IPS DF 4.7 (cell line): ENCODE results near the gene PRAC1.
"Not testable (repeated sequence)": the region's sequence is repeated elsewhere in the genome, so short reads cannot be mapped to it uniquely, and the experiment has no call there.

Source experiments
- DNase-seq: peaks from one replicate; pipeline ENCODE4 v3.0.0-alpha.2; 2013; ENCODE audit warnings: low spot score; ENCODE audit errors: extremely low read depth

PRAC1 gene

DNA sequence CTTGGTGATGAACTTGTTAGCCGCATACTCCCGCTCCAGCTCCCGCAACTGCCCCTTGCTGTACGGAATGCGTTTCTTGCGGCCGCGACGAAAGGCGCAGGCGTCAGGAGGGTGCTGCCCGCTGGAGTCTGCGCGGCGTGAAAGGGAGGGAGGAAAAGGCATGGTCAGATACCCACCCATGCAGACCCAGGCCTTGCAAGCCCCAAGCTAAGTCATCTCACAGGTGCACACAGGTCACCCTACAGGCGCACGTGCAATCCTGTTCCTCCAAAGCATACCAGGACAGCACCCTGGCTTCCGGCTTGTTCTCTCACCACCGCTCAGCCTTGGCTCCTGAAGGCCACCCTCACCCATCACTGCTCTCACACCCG is 4.6 kb upstream of the PRAC1 start:
- DNase-seq, result no peak

DNA sequence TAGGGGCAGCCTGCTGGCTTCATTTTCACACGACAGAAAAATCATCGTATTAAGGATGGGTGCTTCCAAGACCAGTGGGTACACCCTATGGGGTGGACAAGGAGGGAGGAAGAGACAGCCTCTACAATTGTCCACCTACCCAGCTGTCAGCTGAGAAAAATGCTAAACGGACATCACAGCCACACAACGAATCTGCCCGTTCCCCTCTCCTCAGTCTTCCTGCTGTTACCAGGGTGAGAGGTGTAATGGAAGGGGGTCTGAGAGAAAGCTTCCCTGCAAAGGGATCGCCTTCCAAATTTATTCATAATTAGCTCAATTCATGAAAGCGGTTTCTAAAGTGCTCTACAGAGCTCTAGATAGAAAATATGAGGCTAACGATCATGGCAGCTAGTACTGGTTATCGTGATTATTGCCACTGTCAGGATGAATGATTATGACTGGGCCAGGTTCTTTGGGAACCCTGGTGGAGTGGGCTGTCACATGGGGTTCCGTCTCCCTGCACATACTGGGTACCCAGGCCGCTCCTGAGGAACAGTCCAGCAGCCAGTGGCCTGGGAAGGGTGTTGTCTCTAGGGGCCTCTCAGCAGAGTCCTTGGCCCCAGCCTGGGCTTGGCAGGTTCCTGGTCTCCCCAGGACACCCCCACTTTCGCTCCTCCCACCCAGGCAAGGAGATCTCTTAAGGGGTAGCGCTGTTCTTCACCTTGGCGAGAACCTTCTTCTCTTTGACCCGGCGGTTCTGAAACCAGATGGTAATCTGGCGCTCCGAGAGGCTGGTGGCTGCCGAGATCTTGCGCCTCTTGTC is 4.0 kb upstream of the PRAC1 start:
- DNase-seq, result no peak

DNA sequence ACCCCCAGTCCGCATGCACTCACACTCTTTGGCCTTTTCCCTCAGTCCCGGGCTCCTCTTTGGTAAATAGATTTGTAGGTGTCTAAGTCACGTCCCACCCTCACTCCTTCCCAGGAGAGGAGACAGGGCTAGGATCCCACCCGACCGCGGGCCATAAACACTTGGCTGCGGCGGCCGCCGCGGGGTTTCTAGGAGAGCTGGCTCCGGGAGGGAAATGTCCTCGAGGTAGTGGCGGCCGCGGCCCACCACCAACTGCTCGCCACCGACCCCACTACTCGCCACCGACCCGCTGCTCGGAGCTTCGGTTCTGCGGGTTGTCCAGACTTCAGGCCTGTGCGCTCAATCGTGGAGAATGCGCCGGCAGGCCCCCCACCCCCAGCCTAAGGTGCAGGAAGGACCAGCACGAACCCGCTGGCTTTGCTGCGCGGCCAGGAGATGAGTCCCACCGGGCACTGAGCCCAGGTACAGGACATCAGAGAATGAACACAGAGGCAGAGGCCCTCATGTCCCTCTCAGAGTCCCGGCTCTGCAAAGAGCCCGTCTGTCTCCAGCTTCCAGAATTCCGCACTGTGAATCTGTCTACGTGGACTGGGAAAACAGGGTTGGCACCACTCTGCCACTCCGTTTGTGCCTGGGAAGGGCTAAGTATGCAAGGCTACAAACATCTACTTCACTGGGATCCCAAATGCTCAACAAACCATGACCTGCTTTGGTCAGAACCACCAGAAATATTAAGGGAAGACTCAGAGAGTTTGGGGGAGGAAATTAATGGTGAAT is 3.2 kb upstream of the PRAC1 start:
- DNase-seq, result no peak

DNA sequence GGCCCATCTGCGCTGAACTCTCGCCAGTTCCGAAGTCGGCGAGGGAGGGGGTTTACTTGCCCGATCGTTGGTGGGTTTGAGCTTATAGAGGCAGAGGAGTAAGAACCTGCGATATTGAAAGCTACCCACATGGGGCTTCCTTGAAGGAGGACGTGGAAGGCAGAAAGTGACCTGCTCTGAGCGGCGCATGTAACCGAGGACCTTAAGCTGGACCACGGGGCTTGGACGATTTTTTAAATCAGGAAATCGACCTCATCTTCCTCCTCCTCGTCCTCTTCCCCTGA is 2.6 kb upstream of the PRAC1 start:
- DNase-seq, result no peak

DNA sequence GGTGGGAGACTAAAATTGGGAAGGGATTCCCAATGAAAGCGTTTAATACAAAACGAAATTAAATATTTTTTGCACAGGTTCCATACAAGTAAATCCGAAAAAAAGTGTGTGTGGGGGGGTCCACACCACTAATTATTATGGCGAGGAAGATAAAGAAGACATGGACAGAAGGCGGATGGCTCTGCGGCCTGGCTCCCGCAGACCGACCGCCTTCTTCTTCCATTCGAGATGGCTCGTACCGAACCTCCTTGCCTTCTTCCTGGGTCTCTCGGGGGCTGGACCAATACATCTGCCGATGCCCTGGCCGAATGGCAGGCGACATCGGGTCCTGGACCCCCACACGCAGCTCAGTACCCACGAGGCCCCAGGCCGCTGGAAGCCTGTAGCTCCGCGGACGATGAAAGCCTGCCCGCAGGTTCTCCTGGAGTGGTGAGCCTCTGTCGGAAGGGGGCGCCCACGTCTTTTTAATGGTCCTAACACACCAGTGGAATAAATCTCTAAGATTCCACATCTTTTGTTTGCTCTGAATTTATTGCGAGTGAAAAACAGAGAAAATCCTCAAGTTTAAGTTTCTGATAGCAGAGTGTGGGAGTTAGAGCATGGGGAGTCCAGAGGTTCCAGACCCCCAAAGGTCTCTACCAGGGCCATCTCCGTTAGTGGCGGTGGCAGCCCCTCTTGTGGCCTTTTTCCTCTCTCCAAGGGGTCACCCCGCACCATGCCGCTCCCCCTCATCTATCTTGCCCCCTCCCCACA is 2.1 kb upstream of the PRAC1 start:
- no peak for DNase-seq

DNA sequence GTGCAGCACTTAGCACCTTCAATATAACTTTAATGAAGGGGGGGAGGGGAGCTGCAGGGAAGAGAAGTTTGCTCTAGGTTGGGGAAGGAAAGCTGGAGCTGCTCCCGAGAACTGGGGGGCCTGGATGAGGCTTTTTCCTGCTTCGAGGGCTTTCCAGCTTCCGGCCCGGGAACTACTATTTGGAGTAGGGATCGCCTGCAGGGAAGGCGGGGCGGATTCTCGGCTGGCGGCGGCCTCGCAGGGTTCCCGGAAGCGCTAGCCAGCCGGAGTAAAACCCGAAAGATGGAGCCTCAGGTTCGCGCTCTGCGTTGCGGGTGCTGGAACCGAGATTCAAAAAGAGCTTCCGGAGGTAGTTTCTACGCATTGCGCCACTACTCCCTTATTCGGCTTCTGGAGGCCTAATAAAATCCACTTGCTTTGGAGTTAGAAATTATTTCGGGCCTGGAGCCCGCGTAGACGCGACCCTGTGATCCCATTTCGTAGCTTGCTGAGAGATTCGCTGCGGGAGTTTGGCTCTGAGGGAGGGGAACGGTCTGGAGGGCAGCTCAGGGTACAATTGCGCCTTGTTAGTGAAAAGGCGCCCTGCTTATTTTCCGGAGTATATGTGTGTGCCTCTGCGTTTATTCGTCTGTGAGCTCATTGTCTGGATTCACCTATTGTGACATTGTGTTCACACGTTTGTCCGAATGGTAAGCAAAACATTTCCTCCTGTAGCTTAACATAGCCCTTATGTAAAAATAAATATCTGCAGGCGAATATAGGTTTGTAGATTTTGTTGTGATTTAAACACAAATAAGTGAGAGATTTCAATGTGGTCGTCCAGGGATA is 1.3 kb upstream of the PRAC1 start:
- DNase-seq, result no peak

DNA sequence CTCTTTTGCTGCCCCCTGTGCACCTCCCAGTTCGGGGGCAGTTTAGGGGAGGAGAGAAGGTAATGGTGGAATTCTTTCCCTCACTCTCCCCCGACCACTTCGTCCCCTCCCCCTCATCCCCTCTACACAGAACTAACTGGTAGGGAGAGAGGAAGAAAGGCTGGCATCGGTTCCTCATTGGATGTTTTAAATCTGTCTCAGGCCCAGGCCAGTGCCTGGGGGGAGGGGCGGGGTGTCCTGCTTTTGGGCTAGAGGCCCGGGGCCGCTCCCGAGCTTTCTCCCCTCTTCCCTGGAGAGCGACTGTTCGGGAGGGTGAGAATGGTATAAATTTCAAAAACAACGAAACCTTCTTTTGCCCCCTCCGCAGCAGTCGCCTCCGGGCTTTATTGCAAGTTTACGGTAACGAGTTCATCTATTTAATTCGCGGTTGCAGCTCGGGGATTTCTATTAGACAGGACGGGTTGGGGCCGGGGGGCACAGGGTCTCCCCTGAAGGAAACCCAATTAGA is 651 bp upstream of the PRAC1 start, which contains the start of gene PRAC2:
TSS of gene PRAC2 (plus strand) at position 271 of the 508 bp plus-strand sequence. CDS start 1,226 bp downstream, outside the sequence.
- DNase-seq, result no peak

DNA sequence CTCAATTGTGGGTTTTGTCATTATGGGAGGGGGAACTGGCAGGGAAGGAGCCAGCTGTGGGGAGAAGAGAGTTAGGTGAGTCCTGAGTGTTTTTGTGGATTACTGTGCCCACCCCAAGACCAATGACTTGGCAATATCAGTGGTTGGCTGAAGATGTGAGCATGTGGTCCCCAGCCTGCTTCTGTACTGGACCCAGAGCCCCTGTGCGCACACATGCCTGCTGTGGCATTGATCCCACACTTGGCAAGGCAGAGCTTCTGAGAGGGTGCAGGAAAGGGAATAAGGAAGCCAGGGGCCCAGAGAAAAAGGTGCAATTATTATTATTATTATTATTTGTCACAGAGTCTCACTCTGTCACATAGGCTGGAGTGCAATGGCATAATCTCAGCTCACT is 1.3 kb downstream of the PRAC1 start:
- no peak for DNase-seq

DNA sequence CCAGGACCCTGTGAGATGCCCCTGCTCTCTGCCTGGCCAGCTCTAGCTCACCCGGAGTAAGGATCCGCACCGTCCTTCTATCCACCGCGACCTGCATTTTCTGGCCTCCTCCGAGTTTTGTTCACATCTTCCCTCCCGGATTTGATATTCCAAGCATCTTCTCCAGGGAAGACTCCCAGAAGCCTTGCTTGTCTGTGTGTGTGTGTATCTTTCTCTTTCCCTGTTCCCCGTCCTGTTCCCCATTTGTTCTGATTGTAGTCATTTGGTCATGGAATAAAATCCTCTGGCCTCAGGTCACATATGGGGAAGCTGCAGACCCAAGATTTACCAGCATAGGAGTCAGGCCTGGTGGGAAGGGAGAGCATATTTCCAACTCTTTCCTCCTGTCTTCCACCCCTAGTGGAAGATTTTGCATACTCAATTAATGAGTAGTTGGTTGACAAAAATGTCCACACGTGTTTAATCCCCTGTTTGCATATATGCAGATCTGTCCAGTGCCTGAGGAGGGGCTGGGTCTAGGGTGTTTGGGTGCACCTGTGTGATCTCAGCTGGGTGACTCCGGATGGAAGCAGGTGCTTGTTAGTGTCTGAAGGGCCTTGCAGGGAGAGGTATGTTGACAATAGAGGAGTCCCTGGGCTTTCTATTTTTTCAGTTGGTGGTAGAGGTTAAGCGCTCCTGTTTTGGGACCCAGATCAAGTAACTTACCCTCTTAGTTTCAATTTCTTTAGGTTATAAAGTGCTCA is 1.9 kb downstream of the PRAC1 start:
- no peak for DNase-seq

DNA sequence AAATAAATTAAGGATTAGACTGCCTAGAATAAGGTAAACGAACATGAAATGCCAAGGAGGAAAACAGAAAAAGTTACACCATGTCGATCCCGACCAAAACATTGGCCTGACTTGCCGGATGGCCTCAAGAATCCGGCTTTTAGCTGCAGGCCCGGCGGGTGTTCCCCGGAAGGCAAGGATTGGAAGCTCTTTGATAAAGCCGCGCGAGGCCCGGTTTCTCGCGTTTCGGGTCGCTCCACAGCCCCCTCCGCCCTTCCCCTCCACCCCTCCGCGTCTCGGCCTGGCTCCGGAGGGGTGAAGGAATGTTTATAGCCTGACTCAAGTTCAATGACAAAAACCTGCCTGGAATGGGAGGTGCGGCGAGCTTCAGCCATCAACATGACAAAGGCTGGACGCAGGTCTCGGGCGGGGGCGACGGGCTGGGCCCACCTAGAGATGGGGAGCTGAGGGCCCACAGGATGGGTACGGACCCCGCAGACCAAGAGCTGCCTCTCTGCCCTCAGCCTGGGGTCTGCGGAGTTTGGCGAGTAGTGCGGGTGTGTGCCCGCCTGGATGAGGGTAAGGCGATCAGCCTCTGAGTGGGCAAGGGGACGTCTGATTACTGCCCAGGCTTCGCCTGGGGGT is 2.6 kb downstream of the PRAC1 start:
- no peak for DNase-seq

DNA sequence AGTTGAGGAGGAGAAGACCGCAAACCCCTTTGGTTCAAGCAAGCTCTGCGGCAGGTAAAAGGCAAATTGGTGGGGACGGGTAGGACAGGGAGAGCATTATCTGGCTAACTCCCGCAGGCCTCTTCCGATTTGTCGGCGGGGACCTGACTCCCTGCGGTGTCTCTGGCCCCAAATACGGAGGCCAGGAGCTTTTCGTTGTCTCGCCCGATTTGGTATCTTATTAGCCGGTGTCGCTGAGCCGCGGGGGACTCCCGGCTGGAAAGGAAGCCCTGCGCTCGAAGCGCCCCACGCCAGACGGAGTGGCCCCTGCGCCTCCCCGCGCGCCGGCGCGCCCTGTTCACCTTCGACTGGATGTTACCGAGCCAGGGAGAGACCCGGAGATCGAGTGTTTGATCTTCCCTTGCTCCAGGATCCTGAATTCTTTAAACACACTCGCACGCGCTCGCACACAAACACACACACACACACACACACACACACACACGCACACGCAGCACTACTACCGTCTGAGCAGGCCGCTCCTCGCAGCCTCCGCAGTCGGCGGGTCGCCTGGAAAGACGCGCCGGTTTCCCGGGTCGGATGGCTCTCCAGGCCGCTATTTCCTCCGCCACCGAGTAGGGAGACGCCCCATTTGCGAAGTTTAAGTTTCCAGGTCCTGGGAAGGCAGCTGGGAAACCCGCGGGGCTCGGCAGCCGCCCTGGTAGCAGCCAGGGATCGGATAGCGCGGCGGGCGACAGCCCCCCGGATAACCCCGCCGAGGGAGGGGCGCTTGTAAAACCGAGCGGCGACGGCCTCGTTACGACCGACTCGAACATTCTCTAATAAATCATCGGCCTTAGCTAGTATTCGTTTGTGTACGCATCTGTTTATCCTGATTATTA is 3.3 kb downstream of the PRAC1 start:
- no peak for DNase-seq

DNA sequence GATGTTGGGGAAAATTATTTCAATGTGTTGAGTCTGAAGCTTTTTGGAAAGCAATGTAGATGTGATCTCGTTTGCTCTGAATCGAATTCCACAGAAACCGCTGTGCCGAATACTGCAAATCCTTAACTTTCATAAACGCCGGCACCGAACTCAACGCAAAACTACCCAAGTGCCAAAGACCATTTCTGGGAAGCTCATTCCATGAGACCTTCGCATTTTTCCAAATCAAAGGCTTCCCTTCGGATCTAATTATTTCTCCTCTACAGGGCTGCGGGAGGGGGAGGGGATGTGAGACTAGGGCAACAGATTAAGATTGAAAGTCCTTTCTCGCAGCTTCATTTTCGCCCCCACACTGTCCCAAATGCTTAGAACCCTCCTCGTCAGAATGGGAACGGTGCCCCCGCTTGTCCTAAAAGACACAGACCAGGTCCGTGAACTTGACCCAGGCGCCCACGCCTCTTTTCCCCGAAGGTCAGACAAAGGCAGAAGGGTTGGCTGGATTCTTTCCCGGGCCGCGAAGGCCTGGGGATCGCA is 4.0 kb downstream of the PRAC1 start:
- DNase-seq, result no peak

DNA sequence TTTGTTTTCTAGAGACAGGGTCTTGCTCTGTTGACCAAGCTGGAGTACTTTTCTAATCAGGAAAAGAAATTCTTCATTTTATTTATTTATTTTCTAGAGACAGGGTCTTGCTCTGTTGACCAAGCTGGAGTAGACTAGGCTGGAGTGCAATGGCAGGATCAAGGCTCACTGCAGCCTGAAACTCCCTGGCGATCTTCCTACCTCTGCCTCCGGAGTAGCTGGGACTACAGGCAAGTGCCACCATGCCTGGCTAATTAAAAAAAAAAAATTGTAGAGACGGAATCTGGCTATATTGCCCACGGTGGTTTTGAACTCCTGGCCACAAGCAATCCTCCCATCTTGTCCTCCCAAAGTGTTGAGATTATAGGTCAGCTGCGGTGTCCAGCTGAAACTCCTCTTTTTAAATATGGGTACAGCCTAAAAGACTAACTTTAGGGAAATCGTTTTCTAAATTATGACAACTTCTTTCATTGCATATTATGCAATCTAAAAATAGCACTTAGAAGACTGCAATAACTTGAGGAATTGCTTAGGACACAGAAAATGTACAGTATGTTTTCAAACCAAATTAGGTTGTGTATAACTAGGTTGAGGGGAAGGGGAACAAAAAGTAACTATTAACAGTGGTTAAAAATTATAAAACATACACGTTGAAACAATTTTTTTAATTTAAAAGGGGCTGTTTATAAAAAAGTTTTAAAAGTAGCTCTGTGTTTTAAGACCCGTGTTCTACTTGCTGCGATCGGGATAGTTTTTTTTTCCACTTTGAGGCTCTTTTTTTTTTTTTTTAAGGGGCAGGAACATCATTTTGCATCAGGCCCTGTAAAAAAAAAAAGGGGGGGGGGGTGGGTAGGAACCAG is 4.7 kb downstream of the PRAC1 start:
- no peak for DNase-seq

DNA sequence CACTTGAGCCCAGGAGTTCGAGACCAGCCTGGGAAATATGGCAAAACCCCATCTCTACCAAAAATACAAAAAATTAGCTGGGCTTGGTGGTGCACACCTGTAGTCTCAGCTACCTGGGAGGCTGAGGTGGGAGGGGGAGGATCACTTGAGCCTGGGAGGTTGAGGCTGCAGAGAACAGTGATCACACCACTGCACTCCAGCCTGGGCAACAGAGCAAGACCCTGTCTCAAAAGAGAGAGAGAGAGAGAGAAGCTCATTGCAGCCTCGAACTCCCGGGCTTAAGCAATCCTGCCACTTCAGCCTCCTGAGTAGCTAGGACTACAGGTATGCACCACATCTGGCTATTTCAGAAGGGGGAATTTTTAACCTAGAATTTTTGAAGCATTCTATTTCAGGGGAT is 5.8 kb downstream of the PRAC1 start:
- DNase-seq, result not testable (repeated sequence)

DNA sequence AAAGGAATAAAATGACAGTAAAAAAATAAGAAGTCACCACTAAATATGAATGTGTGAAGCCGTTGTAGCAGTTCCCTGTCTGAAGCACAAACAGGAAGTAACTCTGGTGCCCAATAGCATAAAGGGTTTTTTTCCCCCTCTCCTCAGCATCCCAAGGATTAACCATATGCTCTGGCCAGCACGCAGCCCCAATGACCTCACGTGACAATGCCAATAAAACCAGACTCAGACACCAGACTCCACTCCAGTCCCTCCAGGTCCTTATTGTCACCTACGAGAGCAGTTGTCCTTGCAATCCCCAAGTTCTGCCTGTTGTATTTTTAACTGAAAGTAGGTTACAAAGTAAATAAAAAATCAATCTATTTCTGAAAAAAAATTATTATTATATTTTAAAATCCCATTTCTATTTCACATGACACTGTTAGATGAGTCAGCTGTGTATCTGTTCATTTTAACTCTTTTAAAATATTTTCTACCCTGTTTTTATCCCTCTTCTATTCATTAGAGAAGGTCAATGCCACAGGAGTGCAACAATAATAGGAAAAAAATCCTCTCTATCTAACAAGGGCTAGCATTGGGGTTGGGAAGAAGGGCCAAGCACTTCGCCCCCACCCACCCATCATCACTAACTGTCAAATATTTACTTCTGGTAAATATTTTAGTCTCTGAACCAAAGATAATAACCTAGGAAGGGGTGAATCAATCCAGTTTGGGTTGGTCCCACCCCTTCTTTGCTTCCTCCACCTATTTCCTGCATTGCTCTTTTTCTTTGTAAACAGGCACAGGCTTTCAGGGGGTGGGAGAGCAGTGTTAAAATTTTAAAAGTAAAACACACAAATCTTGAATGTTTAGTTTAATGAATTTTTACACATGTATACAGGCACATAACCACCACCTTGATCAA is 6.6 kb downstream of the PRAC1 start:
- DNase-seq, result no peak

DNA sequence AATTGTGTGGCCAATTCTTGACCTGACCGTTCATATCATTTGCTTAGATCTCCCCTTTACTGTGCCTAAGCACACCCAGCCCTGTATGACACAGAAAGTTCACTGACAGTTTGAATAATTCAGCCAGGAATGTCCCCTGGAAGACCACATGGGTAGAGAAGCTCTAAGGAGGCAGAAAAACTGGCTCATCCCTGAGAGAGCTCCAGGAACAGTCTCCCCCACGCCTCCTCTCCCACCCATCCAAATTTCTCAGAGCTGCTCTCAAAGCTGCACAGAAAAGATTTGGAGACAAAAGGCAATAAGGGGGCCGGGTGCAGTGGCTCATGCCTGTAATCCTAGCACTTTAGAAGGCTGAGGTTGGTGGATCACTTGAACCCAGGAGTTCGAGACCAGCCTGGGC is 11.2 kb downstream of the PRAC1 start:
- DNase-seq, result no peak
